Endothelial cell of hepatic sinusoid (primary cell): ENCODE data around the gene HIVEP3.

Experiments
- in situ Hi-C: cut with HindIII; loops from 2 replicates; pipeline ENCODE4 v1.10.0; 2017; ENCODE audit warnings: low sequenced_read_pairs

The HIVEP3 gene

GRCh38 chr1:41547781-41548560 lies 370.8 kb downstream of the HIVEP3 start:
- in situ Hi-C loops = no loop called here

GRCh38 chr1:41547336-41547735 lies 371.4 kb downstream of the HIVEP3 start:
- in situ Hi-C loops = no loop called here

GRCh38 chr1:41546833-41547135 lies 371.9 kb downstream of the HIVEP3 start:
- in situ Hi-C loops = no loop called here

GRCh38 chr1:41545996-41546832 lies 372.5 kb downstream of the HIVEP3 start:
- in situ Hi-C loops = no loop called here

- in situ Hi-C loops = no loop called here
Measured at GRCh38 chr1:41542196-41542930, 376.4 kb downstream of the HIVEP3 start.

- in situ Hi-C loops = no loop called here
Measured at GRCh38 chr1:41541592-41541952, 377.1 kb downstream of the HIVEP3 start.

- in situ Hi-C loops = no loop called here
Measured at GRCh38 chr1:41540886-41541591, 377.7 kb downstream of the HIVEP3 start.

GRCh38 chr1:41539999-41540398 lies 378.7 kb downstream of the HIVEP3 start:
- in situ Hi-C loops = no loop called here

- in situ Hi-C loops = no loop called here
Measured at GRCh38 chr1:41539418-41539805, 379.3 kb downstream of the HIVEP3 start.

- in situ Hi-C loops = no loop called here
Measured at GRCh38 chr1:41538741-41539417, 379.8 kb downstream of the HIVEP3 start.

GRCh38 chr1:41537788-41538351 lies 380.9 kb downstream of the HIVEP3 start:
- in situ Hi-C loops = no loop called here

- in situ Hi-C loops = no loop called here
Measured at GRCh38 chr1:41537251-41537650, 381.5 kb downstream of the HIVEP3 start.

GRCh38 chr1:41536361-41536802 lies 382.3 kb downstream of the HIVEP3 start:
- in situ Hi-C loops = no loop called here

- in situ Hi-C loops = no loop called here
Measured at GRCh38 chr1:41535716-41536115, 383.0 kb downstream of the HIVEP3 start.

GRCh38 chr1:41535276-41535675 lies 383.4 kb downstream of the HIVEP3 start:
- in situ Hi-C loops = no loop called here

- in situ Hi-C loops = no loop called here
Measured at GRCh38 chr1:41534181-41535076, 384.3 kb downstream of the HIVEP3 start.

GRCh38 chr1:41533731-41534080 lies 385.0 kb downstream of the HIVEP3 start:
- in situ Hi-C loops = no loop called here

GRCh38 chr1:41533016-41533730 lies 385.5 kb downstream of the HIVEP3 start:
- in situ Hi-C loops = no loop called here
